PFSK-1 (cell line): ENCODE data around the gene CXCL17.

Source experiments
- FOXP2 ChIP-seq: optimal IDR thresholded peaks from 2 replicates; pipeline ENCODE3; 2011; ENCODE audit warnings: borderline replicate concordance, control low read depth, inconsistent platforms; ENCODE audit not compliant: insufficient read depth; ENCODE audit errors: extremely low read length, extremely low read depth
- POLR2AphosphoS5 ChIP-seq: IDR thresholded peaks from 2 replicates; pipeline ENCODE4 v1.6.1; 2012; ENCODE audit warnings: low read depth, mild to moderate bottlenecking, control low read depth, low read length, moderate library complexity
- REST ChIP-seq, 2 experiments: IDR thresholded peaks; 2 replicates each; pipeline versions ENCODE4 v1.6.1 to v1.8.0; 2011 to 2012; ENCODE audit warnings: low read depth in 2 of 2, low read length in 2 of 2, control low read depth in 1 of 2, inconsistent platforms in 1 of 2, mild to moderate bottlenecking in 1 of 2, moderate library complexity in 1 of 2; ENCODE audit not compliant: insufficient read depth in 1 of 2
- SIN3A ChIP-seq: IDR thresholded peaks from 2 replicates; pipeline ENCODE4 v1.6.1; 2012; ENCODE audit warnings: mild to moderate bottlenecking, low read length, moderate library complexity, borderline replicate concordance; ENCODE audit not compliant: insufficient read depth
- TAF1 ChIP-seq: IDR thresholded peaks from 2 replicates; pipeline ENCODE4 v1.6.1; 2012; ENCODE audit warnings: low read length, control low read depth, borderline replicate concordance; ENCODE audit not compliant: insufficient read depth

- TF ChIP-seq POLR2AphosphoS5 (no peak), TAF1 (no peak), REST (IDR thresholded peaks at IDR 0.05; ENCODE audit: insufficient read depth in 1 of 2, low read depth in 2 of 2, low read length in 2 of 2) (no peak), SIN3A (no peak), FOXP2 (no peak)
Measured at GRCh38 chr19:42442833-42443232, at the start of gene CXCL17.
